ENCODE results near the gene CAPZA2.

DNA sequence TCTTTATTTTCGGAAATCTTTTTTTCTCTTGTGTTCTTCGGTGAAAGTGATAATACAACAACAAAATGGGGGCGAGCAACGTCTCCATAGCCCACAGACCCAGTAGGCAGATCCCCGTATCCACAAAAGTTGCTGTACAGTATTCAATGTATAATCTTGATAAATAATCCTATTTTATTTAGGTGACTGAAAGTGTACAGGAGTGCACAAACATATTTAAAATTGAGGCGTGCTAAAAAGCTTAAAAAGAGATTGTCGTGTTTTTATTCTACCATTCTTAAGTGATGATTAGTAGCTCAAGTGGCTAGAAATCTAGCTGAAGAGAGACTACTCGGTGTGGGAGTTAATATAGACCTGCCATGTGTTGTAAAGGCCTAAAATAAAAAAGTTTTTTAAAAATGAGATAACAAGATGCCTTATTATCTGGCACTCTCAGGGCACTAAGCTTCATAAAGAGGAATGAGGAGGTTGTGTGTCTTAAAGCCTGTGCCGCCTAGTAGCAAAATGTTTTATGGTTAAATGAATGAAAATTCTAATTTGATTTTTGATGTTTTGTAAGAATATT, 1.6 kb downstream of the CAPZA2 start:
- TF ChIP-seq, protein P1, sequence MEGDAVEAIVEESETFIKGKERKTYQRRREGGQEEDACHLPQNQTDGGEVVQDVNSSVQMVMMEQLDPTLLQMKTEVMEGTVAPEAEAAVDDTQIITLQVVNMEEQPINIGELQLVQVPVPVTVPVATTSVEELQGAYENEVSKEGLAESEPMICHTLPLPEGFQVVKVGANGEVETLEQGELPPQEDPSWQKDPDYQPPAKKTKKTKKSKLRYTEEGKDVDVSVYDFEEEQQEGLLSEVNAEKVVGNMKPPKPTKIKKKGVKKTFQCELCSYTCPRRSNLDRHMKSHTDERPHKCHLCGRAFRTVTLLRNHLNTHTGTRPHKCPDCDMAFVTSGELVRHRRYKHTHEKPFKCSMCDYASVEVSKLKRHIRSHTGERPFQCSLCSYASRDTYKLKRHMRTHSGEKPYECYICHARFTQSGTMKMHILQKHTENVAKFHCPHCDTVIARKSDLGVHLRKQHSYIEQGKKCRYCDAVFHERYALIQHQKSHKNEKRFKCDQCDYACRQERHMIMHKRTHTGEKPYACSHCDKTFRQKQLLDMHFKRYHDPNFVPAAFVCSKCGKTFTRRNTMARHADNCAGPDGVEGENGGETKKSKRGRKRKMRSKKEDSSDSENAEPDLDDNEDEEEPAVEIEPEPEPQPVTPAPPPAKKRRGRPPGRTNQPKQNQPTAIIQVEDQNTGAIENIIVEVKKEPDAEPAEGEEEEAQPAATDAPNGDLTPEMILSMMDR (IDR thresholded peaks at IDR 0.05), result no peak
- TF ChIP-seq POLR2A (IDR thresholded peaks at IDR 0.05), result no peak
- TF ChIP-seq POLR2AphosphoS5 (IDR thresholded peaks at IDR 0.05), result no peak
- TF ChIP-seq EP300 (IDR thresholded peaks at IDR 0.05), result no peak

All from upper lobe of left lung (tissue), 4 donors.